GM12892 (cell line): ENCODE results near the gene LENG1.

Source experiments
- POLR2A ChIP-seq: IDR thresholded peaks from 2 replicates; pipeline ENCODE4 v1.6.1; 2011; ENCODE audit warnings: low read depth, low read length, control low read depth
- POLR2AphosphoS5 ChIP-seq: IDR thresholded peaks from 2 replicates; pipeline ENCODE4 v1.6.1; 2011; ENCODE audit warnings: low read depth, low read length, control low read depth

DNA sequence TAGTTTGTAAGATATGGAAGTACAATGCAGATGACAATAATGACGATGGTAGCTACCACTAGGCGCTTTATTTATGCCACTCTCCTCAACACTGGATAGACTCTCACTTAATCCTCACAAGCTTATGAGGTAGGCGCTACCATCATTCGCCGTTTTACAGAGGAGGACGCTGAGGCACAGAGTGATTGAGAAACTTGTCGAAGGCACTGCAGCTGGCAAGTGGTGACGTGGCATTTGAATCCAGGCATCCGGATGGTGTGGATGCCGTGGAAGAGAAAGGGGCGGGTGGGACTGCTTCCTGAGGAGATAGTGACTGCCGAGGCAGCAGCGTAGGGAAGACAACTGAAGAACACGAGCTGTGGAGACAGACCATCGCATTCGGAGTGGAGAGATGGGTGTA is 39.9 kb upstream of the LENG1 start:
- no peak for TF ChIP-seq POLR2A
- no peak for TF ChIP-seq POLR2AphosphoS5
